ENCODE data around the gene MYO3B.

DNA sequence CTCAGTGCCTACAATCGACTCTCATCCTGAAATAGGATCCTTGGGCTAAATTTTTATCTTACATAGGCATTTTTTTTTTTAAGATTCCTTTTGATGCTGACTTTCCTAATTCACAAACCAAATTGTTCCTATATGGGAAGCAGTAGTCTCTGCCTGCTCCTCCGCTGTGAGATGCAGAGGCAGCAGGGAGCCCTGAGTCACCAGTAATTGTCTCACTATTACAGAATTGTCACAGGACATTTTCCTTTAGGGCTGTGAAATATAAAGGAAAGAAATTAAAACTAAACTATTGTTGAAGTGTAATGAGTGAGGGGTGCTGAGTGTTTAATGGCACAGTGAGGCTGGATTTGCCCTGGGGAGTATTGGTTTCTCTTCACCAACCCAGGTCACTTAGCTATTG lies 63.8 kb downstream of the MYO3B start:
- TF ChIP-seq RELA (CRISPR knock-in tag; IDR thresholded peaks at IDR 0.05; ENCODE audit: borderline replicate concordance) (no peak), CTCF (IDR thresholded peaks at IDR 0.05) (no peak), NFE2L1 (CRISPR knock-in tag; IDR thresholded peaks at IDR 0.05) (no peak), ZNF263 (CRISPR knock-in tag; IDR thresholded peaks at IDR 0.05; ENCODE audit: low read depth) (no peak), USF2 (CRISPR knock-in tag; IDR thresholded peaks at IDR 0.05) (no peak), TEAD4 (CRISPR knock-in tag; IDR thresholded peaks at IDR 0.05) (no peak), ELF4 (CRISPR knock-in tag; IDR thresholded peaks at IDR 0.05; ENCODE audit: low read depth) (no peak), CREB1 (CRISPR knock-in tag; IDR thresholded peaks at IDR 0.05) (no peak), CREM (CRISPR knock-in tag; IDR thresholded peaks at IDR 0.05) (no peak), TCF7 (CRISPR knock-in tag; IDR thresholded peaks at IDR 0.05; ENCODE audit: low read depth) (no peak), NR2C2 (CRISPR knock-in tag; IDR thresholded peaks at IDR 0.05) (no peak)
- TF ChIP-seq, protein P1, sequence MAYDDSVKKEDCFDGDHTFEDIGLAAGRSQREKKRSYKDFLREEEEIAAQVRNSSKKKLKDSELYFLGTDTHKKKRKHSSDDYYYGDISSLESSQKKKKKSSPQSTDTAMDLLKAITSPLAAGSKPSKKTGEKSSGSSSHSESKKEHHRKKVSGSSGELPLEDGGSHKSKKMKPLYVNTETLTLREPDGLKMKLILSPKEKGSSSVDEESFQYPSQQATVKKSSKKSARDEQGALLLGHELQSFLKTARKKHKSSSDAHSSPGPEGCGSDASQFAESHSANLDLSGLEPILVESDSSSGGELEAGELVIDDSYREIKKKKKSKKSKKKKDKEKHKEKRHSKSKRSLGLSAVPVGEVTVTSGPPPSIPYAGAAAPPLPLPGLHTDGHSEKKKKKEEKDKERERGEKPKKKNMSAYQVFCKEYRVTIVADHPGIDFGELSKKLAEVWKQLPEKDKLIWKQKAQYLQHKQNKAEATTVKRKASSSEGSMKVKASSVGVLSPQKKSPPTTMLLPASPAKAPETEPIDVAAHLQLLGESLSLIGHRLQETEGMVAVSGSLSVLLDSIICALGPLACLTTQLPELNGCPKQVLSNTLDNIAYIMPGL (CRISPR knock-in tag; IDR thresholded peaks at IDR 0.05) = no peak
- TF ChIP-seq, protein P2, sequence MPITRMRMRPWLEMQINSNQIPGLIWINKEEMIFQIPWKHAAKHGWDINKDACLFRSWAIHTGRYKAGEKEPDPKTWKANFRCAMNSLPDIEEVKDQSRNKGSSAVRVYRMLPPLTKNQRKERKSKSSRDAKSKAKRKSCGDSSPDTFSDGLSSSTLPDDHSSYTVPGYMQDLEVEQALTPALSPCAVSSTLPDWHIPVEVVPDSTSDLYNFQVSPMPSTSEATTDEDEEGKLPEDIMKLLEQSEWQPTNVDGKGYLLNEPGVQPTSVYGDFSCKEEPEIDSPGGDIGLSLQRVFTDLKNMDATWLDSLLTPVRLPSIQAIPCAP (CRISPR knock-in tag; IDR thresholded peaks at IDR 0.05) = no peak

Data from WTC11 (cell line).